Measurements from ENCODE around the gene SRP14. TPM values are rescaled to one million over a fixed set of nuclear protein-coding genes. Genes with fewer than 3 reads are reported as not detected.
A peak's percentile ranks its signal among the peaks of the same experiment; 100 is the strongest.

Gene SRP14
- total RNA-seq, 2 experiments from 2014 or later = 120 to 126 TPM

GRCh38 chr15:40054855-40055575 lies 16.0 kb upstream of the SRP14 start:
- H3K4me1 Mint-ChIP-seq (ENCODE audit: low read depth) = peaks cover 72% of the 10 kb centered on the region

GRCh38 chr15:40054605-40054854 lies 15.5 kb upstream of the SRP14 start:
- Mint-ChIP-seq H3K27ac (peak overlapping the region; percentile 78), H3K9me3 (no peaks in the 10 kb centered on the region), H3K4me1 (ENCODE audit: low read depth) (peaks cover 77% of the 10 kb centered on the region), H3K4me3 (peak overlapping the region; percentile 72), H3K27me3 (no peaks in the 10 kb centered on the region), H3K36me3 (ENCODE audit: low read depth) (no peaks in the 10 kb centered on the region)
- H3K4me3 ChIP-seq (ENCODE audit: low read length) = no peak overlapping the region
- DNase-seq = no peak
- H3K9me3 ChIP-seq (ENCODE audit: control insufficient read depth in 1 of 2, insufficient read depth in 1 of 2, low read length in 2 of 2) = no peaks in the 10 kb centered on the region
- no peak for TF ChIP-seq CTCF (IDR thresholded peaks at IDR 0.05)
- intact Hi-C loops (cut with DNase I, micrococcal nuclease) = no loop called here
- no peaks in the 10 kb centered on the region for H3K27me3 ChIP-seq (ENCODE audit: control insufficient read depth in 1 of 2, insufficient read depth in 2 of 2, low read length in 2 of 2)
- no peak overlapping the region for H3K27ac ChIP-seq (ENCODE audit: low read depth in 1 of 2, low read length in 2 of 2)
- H3K36me3 ChIP-seq (ENCODE audit: insufficient read depth, low read length) = no peaks in the 10 kb centered on the region
- ChIA-PET POLR2A (interaction anchor here (0.9 to 1.9 kb wide), 3 partner anchors 10 to 51 kb away, joined by 3 to 6 read pairs (median 4); no protein-coding TSS in a partner anchor), CTCF (interaction anchor here (1.8 kb wide), 1 partner anchor 9 kb away, joined by 4 read pairs; no protein-coding TSS in a partner anchor)
- H3K4me1 ChIP-seq (ENCODE audit: insufficient read depth, low read length) = peaks cover 48% of the 10 kb centered on the region
- ATAC-seq (ENCODE audit: poor library complexity) = peak; percentile 25

More at GRCh38 chr15:40054855-40055575, 16.0 kb upstream of the SRP14 start:
- no peak overlapping the region for H3K27ac ChIP-seq (ENCODE audit: low read depth in 1 of 2, low read length in 2 of 2)
- Mint-ChIP-seq H3K36me3 (ENCODE audit: low read depth) (no peaks in the 10 kb centered on the region), H3K9me3 (no peaks in the 10 kb centered on the region), H3K27ac (peak overlapping the region; percentile 78), H3K4me3 (peak overlapping the region; percentile 72), H3K27me3 (no peaks in the 10 kb centered on the region)
- H3K4me1 ChIP-seq (ENCODE audit: insufficient read depth, low read length) = peaks cover 43% of the 10 kb centered on the region
- ChIA-PET POLR2A (interaction anchor here (0.7 to 1.9 kb wide), 7 partner anchors 8 to 51 kb away, joined by 3 to 6 read pairs (median 4); partner anchors contain the start of gene SRP14), CTCF (interaction anchor here (1.8 kb wide), 1 partner anchor 9 kb away, joined by 4 read pairs; no protein-coding TSS in a partner anchor)
- no peaks in the 10 kb centered on the region for H3K9me3 ChIP-seq (ENCODE audit: control insufficient read depth in 1 of 2, insufficient read depth in 1 of 2, low read length in 2 of 2)
- H3K27me3 ChIP-seq (ENCODE audit: control insufficient read depth in 1 of 2, insufficient read depth in 2 of 2, low read length in 2 of 2) = no peaks in the 10 kb centered on the region
- H3K4me3 ChIP-seq (ENCODE audit: low read length) = no peak overlapping the region
- ATAC-seq (ENCODE audit: poor library complexity) = peak; percentile 78
- intact Hi-C loops (cut with DNase I, micrococcal nuclease) = no loop called here
- DNase-seq = peak in 9 of 14 experiments; percentile 21 to 56 (median 51)
- no peak for TF ChIP-seq CTCF (IDR thresholded peaks at IDR 0.05)
- H3K36me3 ChIP-seq (ENCODE audit: insufficient read depth, low read length) = no peaks in the 10 kb centered on the region

- POLR2A ChIA-PET = interaction anchor here (0.6 to 1.9 kb wide), 4 partner anchors 10 to 51 kb away, joined by 3 to 6 read pairs (median 4); partner anchors contain the start of gene SRP14
- no peak overlapping the region for H3K4me3 ChIP-seq (ENCODE audit: low read length)
- H3K4me3 Mint-ChIP-seq = no peak overlapping the region
Observed at GRCh38 chr15:40053831-40054604, 15.0 kb upstream of the SRP14 start.

More at GRCh38 chr15:40053831-40054604, 15.0 kb upstream of the SRP14 start:
- Histone ChIP-seq H3K27me3 (ENCODE audit: control insufficient read depth in 1 of 2, insufficient read depth in 2 of 2, low read length in 2 of 2) (no peaks in the 10 kb centered on the region), H3K4me1 (ENCODE audit: insufficient read depth, low read length) (peaks cover 52% of the 10 kb centered on the region), H3K36me3 (ENCODE audit: insufficient read depth, low read length) (no peaks in the 10 kb centered on the region), H3K9me3 (ENCODE audit: control insufficient read depth in 1 of 2, insufficient read depth in 1 of 2, low read length in 2 of 2) (no peaks in the 10 kb centered on the region), H3K27ac (ENCODE audit: low read depth in 1 of 2, low read length in 2 of 2) (no peak overlapping the region)
- DNase-seq (no peak), ATAC-seq (ENCODE audit: poor library complexity) (no peak)
- CTCF ChIA-PET = interaction anchor here (1.8 kb wide), 1 partner anchor 8 kb away, joined by 4 read pairs; no protein-coding TSS in a partner anchor
- Mint-ChIP-seq H3K27ac (peak overlapping the region; percentile 78), H3K9me3 (no peaks in the 10 kb centered on the region), H3K27me3 (no peaks in the 10 kb centered on the region), H3K4me1 (ENCODE audit: low read depth) (peaks cover 82% of the 10 kb centered on the region), H3K36me3 (ENCODE audit: low read depth) (no peaks in the 10 kb centered on the region)
- intact Hi-C loops (cut with DNase I, micrococcal nuclease) = no loop called here
- no peak for TF ChIP-seq CTCF (IDR thresholded peaks at IDR 0.05)

Measured in CD4-positive, alpha-beta T cell (primary cell).